Nephron progenitor cell (in vitro differentiated cells): ENCODE data around the gene LIFR.

Source experiments
- DNase-seq: peaks from one replicate; pipeline ENCODE4 v3.0.0; 2021
- H3K27ac Mint-ChIP-seq: 2 replicates; pipeline ENCODE4 v1.8.0; 2021; ENCODE audit warnings: mild to moderate bottlenecking, moderate library complexity, mixed read lengths
- H3K27me3 Mint-ChIP-seq: 2 replicates; pipeline ENCODE4 v1.8.0; 2021; ENCODE audit warnings: mild to moderate bottlenecking, low read depth, mixed read lengths; ENCODE audit not compliant: poor library complexity
- H3K36me3 Mint-ChIP-seq: 2 replicates; pipeline ENCODE4 v1.8.0; 2021; ENCODE audit warnings: low read depth, mixed read lengths
- H3K4me1 Mint-ChIP-seq: 2 replicates; pipeline ENCODE4 v1.8.0; 2021; ENCODE audit warnings: mixed read lengths
- H3K4me3 Mint-ChIP-seq: 2 replicates; pipeline ENCODE4 v1.8.0; 2021; ENCODE audit warnings: mild to moderate bottlenecking, moderate library complexity, mixed read lengths
- H3K9me3 Mint-ChIP-seq: 2 replicates; pipeline ENCODE4 v1.8.0; 2021; ENCODE audit warnings: mild to moderate bottlenecking, moderate library complexity, mixed read lengths
- CTCF ChIP-seq: fragments of 200-600 bp; sonication (generic); IDR thresholded peaks from 2 replicates; pipeline ENCODE4 v1.5.0; 2021; ENCODE audit warnings: antibody characterized with exemption

The LIFR gene, protein sequence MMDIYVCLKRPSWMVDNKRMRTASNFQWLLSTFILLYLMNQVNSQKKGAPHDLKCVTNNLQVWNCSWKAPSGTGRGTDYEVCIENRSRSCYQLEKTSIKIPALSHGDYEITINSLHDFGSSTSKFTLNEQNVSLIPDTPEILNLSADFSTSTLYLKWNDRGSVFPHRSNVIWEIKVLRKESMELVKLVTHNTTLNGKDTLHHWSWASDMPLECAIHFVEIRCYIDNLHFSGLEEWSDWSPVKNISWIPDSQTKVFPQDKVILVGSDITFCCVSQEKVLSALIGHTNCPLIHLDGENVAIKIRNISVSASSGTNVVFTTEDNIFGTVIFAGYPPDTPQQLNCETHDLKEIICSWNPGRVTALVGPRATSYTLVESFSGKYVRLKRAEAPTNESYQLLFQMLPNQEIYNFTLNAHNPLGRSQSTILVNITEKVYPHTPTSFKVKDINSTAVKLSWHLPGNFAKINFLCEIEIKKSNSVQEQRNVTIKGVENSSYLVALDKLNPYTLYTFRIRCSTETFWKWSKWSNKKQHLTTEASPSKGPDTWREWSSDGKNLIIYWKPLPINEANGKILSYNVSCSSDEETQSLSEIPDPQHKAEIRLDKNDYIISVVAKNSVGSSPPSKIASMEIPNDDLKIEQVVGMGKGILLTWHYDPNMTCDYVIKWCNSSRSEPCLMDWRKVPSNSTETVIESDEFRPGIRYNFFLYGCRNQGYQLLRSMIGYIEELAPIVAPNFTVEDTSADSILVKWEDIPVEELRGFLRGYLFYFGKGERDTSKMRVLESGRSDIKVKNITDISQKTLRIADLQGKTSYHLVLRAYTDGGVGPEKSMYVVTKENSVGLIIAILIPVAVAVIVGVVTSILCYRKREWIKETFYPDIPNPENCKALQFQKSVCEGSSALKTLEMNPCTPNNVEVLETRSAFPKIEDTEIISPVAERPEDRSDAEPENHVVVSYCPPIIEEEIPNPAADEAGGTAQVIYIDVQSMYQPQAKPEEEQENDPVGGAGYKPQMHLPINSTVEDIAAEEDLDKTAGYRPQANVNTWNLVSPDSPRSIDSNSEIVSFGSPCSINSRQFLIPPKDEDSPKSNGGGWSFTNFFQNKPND

DNA sequence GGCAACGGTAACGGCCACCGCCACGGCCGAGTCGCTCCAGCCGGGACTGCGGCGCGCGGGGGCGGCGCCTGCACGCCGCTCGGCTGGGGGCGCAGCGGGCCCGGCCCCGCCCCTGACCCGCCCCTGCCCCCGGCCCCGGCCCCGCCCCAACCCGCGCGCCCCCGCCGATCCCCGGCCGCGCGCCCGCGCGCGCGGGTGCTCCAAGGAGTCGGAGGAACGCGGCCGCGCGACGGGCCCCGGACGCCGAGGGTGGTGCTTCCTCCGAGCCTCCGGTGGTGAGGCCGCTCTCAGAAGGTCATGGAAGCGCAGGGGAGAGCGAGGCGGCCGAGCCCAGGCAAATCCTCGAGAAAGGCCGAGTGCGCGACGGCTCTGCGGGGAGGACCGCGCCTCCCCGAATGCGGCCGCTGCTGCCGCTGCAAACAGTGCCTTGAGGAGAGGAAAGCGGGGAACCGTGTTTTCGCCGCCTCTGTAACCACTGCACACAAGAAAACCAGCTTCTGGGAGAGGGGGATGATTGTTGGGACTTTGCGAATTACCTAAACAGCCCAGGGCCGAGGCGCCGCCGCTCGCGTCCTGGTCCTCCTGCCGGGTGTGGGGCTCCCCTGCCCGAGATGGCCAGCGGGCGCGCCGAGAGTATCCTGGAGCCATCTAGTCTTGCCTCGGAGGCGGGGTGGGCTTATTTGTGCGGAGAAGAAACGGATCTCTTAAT is at the start of gene LIFR:
Gene LIFR (minus strand): TSS at position 48 of the 709 bp plus-strand sequence. CDS start 25,999 bp downstream, outside the sequence.
- DNase-seq = peak; percentile 87
- H3K27me3 Mint-ChIP-seq = peaks cover 21% of the 10 kb centered on the region
- H3K36me3 Mint-ChIP-seq = no peaks in the 10 kb centered on the region
- H3K4me1 Mint-ChIP-seq = peaks cover 40% of the 10 kb centered on the region
- no peak for TF ChIP-seq CTCF
- no peaks in the 10 kb centered on the region for H3K9me3 Mint-ChIP-seq
- H3K4me3 Mint-ChIP-seq = peak within 1 kb of the TSS; percentile 96
- peak within 1 kb of the TSS; percentile 95 for H3K27ac Mint-ChIP-seq

- Mint-ChIP-seq H3K27me3 (peaks cover 2% of the 10 kb centered on the region), H3K4me3 (no peak overlapping the region), H3K27ac (no peak overlapping the region), H3K36me3 (no peaks in the 10 kb centered on the region), H3K4me1 (peaks cover 49% of the 10 kb centered on the region), H3K9me3 (no peaks in the 10 kb centered on the region)
- DNase-seq = no peak
- no peak for TF ChIP-seq CTCF
Observed at GRCh38 chr5:38605610-38606009, 49.2 kb upstream of the LIFR start.

- no peak for DNase-seq
- no peak for TF ChIP-seq CTCF
- Mint-ChIP-seq H3K4me1 (peaks cover 34% of the 10 kb centered on the region), H3K4me3 (no peak overlapping the region), H3K27ac (no peak overlapping the region), H3K36me3 (no peaks in the 10 kb centered on the region), H3K27me3 (peaks cover 5% of the 10 kb centered on the region), H3K9me3 (no peaks in the 10 kb centered on the region)
Observed at GRCh38 chr5:38603691-38604090, 47.2 kb upstream of the LIFR start.

DNA sequence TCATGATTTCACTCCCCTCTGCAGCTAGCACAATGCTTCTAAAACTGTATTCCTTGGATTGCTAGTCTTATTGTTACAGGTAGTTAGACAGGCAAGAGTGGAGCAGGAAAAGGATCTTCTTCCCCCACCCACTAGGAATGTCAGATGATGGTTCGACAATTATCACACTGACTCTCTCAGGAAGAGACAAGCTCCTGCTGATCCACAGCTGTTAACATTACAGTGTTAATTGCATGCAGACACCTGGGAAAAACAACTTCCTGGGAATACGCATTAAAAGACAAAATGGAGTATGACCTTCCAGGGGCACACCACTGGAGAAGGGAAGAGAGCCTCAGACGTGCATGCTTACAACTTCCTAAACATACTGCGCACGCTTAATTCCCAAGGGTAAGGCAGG is 46.2 kb upstream of the LIFR start:
- H3K27ac Mint-ChIP-seq = no peak overlapping the region
- H3K4me1 Mint-ChIP-seq = peaks cover 23% of the 10 kb centered on the region
- TF ChIP-seq CTCF = no peak

DNA sequence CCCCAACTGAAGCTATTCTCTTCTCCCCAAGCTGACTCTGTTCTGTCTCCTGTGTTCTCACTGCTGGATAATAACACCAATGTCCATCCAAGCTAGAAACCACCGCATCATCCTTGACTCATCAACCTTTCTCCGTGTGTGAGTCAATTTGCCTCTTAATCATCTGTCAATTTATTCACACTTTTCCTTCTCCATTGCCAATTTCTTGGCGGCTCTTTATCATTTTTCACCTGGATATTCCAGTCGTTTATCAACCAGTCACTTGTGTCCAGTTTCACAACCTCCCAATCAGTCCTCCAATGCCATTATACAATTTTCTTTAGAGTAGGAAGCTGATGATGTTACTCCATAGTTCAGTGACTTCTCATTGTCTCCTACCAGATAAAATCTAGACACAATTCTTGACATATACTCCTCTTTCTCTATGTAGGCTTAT is 45.4 kb upstream of the LIFR start:
- no peak overlapping the region for H3K27ac Mint-ChIP-seq
- peaks cover 5% of the 10 kb centered on the region for H3K27me3 Mint-ChIP-seq
- DNase-seq = no peak
- peaks cover 24% of the 10 kb centered on the region for H3K4me1 Mint-ChIP-seq
- no peak for TF ChIP-seq CTCF
- H3K4me3 Mint-ChIP-seq = no peak overlapping the region
- H3K36me3 Mint-ChIP-seq = no peaks in the 10 kb centered on the region
- H3K9me3 Mint-ChIP-seq = no peaks in the 10 kb centered on the region

More for the DNA sequence above, 46.2 kb upstream of the LIFR start:
- Mint-ChIP-seq H3K9me3 (no peaks in the 10 kb centered on the region), H3K4me3 (no peak overlapping the region), H3K36me3 (no peaks in the 10 kb centered on the region), H3K27me3 (peaks cover 5% of the 10 kb centered on the region)
- DNase-seq = no peak
